A549 (cell line): Measurements from ENCODE around the gene GHR. TPM values are rescaled to one million over a fixed set of nuclear protein-coding genes. Genes with fewer than 3 reads are reported as not detected.

ENCODE experiments used
- ATAC-seq, 2 experiments: fragments of 200-7000 bp in 1 of 2; fragments of >200 bp in 1 of 2; cut with Nextera tagmentation in 1 of 2; cut with Tn5 transposase in 1 of 2; 3 replicates each; pipeline versions ENCODE4 v1.8.0 to v1.9.1; 2018 to 2020; ENCODE audit warnings: mild to moderate bottlenecking in 1 of 2, moderate library complexity in 1 of 2
- CTCF ChIA-PET: fragments of 300-600 bp; sonication (Branson Sonifier 250); formaldehyde crosslinking; extraction: SDS; loops from one replicate; lab custom pipeline; 2021; ENCODE audit warnings: antibody characterized with exemption, inconsistent platforms; lab: Yijun Ruan, JAX
- POLR2A ChIA-PET: fragments of 350-600 bp; formaldehyde crosslinking; extraction: SDS; loops from one replicate; lab custom pipeline; 2021; ENCODE audit warnings: antibody characterized with exemption, inconsistent platforms; lab: Yijun Ruan, JAX
- DNase-seq, 2 experiments: peaks; one replicate each; pipeline versions ENCODE4 v3.0.0 to v3.0.0-alpha.2; 2011 to 2016; ENCODE audit warnings: low read depth in 1 of 2, low spot score in 1 of 2
- FAIRE-seq: peaks from 2 replicates; lab custom pipeline; 2011; peaks lifted over from hg19 to GRCh38; lab: Jason Lieb, UNC
- H3K27ac ChIP-seq, 2 experiments: fragments of >200 bp; sonication (Bioruptor Twin); formaldehyde crosslinking; 3 replicates each; pipeline ENCODE4 v1.5.1; 2016 to 2017
- H3K4me1 ChIP-seq: fragments of >200 bp; sonication (Bioruptor Twin); formaldehyde crosslinking; 3 replicates; pipeline ENCODE4 v1.6.1; 2016
- H3K4me2 ChIP-seq: fragments of >200 bp; sonication (Bioruptor Twin); formaldehyde crosslinking; 3 replicates; pipeline ENCODE4 v1.6.1; 2016
- H3K4me3 ChIP-seq: fragments of >200 bp; sonication (Bioruptor Twin); formaldehyde crosslinking; 3 replicates; pipeline ENCODE4 v1.5.1; 2016
- H3K9me3 ChIP-seq: fragments of >200 bp; sonication (Bioruptor Twin); formaldehyde crosslinking; 3 replicates; pipeline ENCODE4 v1.6.1; 2016
- CBX8 ChIP-seq: fragments of 200-600 bp; sonication (generic); IDR thresholded peaks from 2 replicates; pipeline ENCODE4 v1.6.1; 2016
- EHMT2 ChIP-seq: fragments of 200-600 bp; sonication (generic); IDR thresholded peaks from 2 replicates; pipeline ENCODE4 v1.6.1; 2016; ENCODE audit warnings: antibody characterized with exemption, low read depth, mild to moderate bottlenecking, moderate library complexity
- ESRRA ChIP-seq: fragments of 150-350 bp; IDR thresholded peaks from 2 replicates; pipeline ENCODE4 v1.6.1; 2014; ENCODE audit warnings: mild to moderate bottlenecking, low read length, borderline replicate concordance
- FOSB ChIP-seq: fragments of 250-450 bp; sonication (Bioruptor Pico); IDR thresholded peaks from 2 replicates; pipeline ENCODE4 v1.5.0; 2020; ENCODE audit warnings: mild to moderate bottlenecking, moderate library complexity
- FOXS1 ChIP-seq: fragments of 250-450 bp; sonication (Bioruptor Pico); IDR thresholded peaks from 2 replicates; pipeline ENCODE4 v1.5.0; 2020; ENCODE audit warnings: mild to moderate bottlenecking, moderate library complexity
- HDAC2 ChIP-seq: fragments of 200-600 bp; sonication (generic); IDR thresholded peaks from 2 replicates; pipeline ENCODE4 v1.6.1; 2016
- HOXA7 ChIP-seq: fragments of 250-450 bp; sonication (Bioruptor Pico); IDR thresholded peaks from 2 replicates; pipeline ENCODE4 v1.5.0; 2020; ENCODE audit warnings: mild to moderate bottlenecking, moderate library complexity
- HOXB13 ChIP-seq: fragments of 250-450 bp; sonication (Bioruptor Pico); IDR thresholded peaks from 2 replicates; pipeline ENCODE4 v1.5.0; 2020; ENCODE audit warnings: low read depth, mild to moderate bottlenecking, moderate library complexity
- JUNB ChIP-seq: fragments of >200 bp; sonication (Bioruptor Twin); formaldehyde crosslinking; IDR thresholded peaks from 2 replicates; pipeline ENCODE4 v1.6.1; 2016
- KDM1A ChIP-seq: fragments of 200-600 bp; sonication (generic); IDR thresholded peaks from 2 replicates; pipeline ENCODE4 v1.6.1; 2016; ENCODE audit warnings: low read depth, mild to moderate bottlenecking
- KDM5A ChIP-seq: fragments of 200-600 bp; sonication (generic); IDR thresholded peaks from 2 replicates; pipeline ENCODE4 v1.6.1; 2016; ENCODE audit warnings: antibody characterized with exemption, mild to moderate bottlenecking
- PHF8 ChIP-seq: fragments of 200-600 bp; sonication (generic); IDR thresholded peaks from 2 replicates; pipeline ENCODE4 v1.6.1; 2016; ENCODE audit warnings: low read depth, mild to moderate bottlenecking, antibody characterized with exemption, moderate library complexity, borderline replicate concordance
- POLR2A ChIP-seq: IDR thresholded peaks from 2 replicates; pipeline ENCODE4 v1.6.1; 2012; ENCODE audit warnings: mild to moderate bottlenecking, low read length
- POLR2AphosphoS2 ChIP-seq: conservative IDR thresholded peaks from 2 replicates; pipeline ENCODE4 v1.6.1; 2012; ENCODE audit warnings: low read length, improper control_type of control experiment, inconsistent platforms
- RAD21 ChIP-seq, 2 experiments: fragments of >200 bp in 1 of 2; sonication (Bioruptor Twin) in 1 of 2; formaldehyde crosslinking in 1 of 2; IDR thresholded peaks in 1 of 2; conservative IDR thresholded peaks in 1 of 2; 2 replicates in 1 of 2; 3 replicates in 1 of 2; pipeline ENCODE4 v1.6.1; 2012 to 2018; ENCODE audit warnings: inconsistent platforms in 1 of 2
- RARB ChIP-seq: fragments of 250-450 bp; sonication (Bioruptor Pico); IDR thresholded peaks from 2 replicates; pipeline ENCODE4 v1.8.0; 2021; ENCODE audit warnings: mild to moderate bottlenecking, moderate library complexity
- RCOR1 ChIP-seq: fragments of 150-350 bp; IDR thresholded peaks from 2 replicates; pipeline ENCODE4 v1.6.1; 2014; ENCODE audit warnings: antibody characterized with exemption, low read length, low read depth
- SMC3 ChIP-seq: fragments of >200 bp; sonication (Bioruptor Twin); formaldehyde crosslinking; IDR thresholded peaks from 3 replicates; pipeline ENCODE4 v1.6.1; 2018; ENCODE audit warnings: inconsistent platforms
- SREBF2 ChIP-seq: fragments of 450-650 bp; IDR thresholded peaks from 2 replicates; pipeline ENCODE4 v1.6.1; 2014; ENCODE audit warnings: mild to moderate bottlenecking, moderate library complexity
- TFCP2L1 ChIP-seq: fragments of 250-450 bp; sonication (Bioruptor Pico); IDR thresholded peaks from 2 replicates; pipeline ENCODE4 v1.5.0; 2021; ENCODE audit warnings: mild to moderate bottlenecking
- ZNF302 ChIP-seq: fragments of 250-450 bp; sonication (Bioruptor Pico); IDR thresholded peaks from 2 replicates; pipeline ENCODE4 v1.9.0; 2021; ENCODE audit warnings: inconsistent platforms, mild to moderate bottlenecking, moderate library complexity
- ZSCAN20 ChIP-seq: fragments of 250-450 bp; sonication (Bioruptor Pico); IDR thresholded peaks from 2 replicates; pipeline ENCODE4 v1.8.0; 2022; ENCODE audit warnings: mild to moderate bottlenecking, moderate library complexity
- WGBS: methylation state at CpG from one replicate; pipeline ENCODE4 v1.1.6; 2017; ENCODE audit errors: missing lambda C conversion rate; 5-methylcytosine and 5-hydroxymethylcytosine counted together
- polyA plus RNA-seq, 4 experiments: library from polyadenylated mRNA; depleted of rRNA in 3 of 4; stranded (reverse); fragments of >200 nt; fragmentation: RNase III in 1 of 4; extraction: RNeasy Plus Mini Kit Qiagen cat#74134 plus additional on column Dnase treatment in 1 of 4; gene quantifications; 2 replicates in 3 of 4; 3 replicates in 1 of 4; pipeline ENCODE4 v1.2.3, GENCODE V29; 2011 to 2017
- TF ChIP-seq, protein P1 (sequence below): IDR thresholded peaks from 2 replicates; pipeline ENCODE4 v1.6.1; 2012
- TF ChIP-seq, protein P2 (sequence below): fragments of 200-600 bp; sonication (generic); IDR thresholded peaks from 2 replicates; pipeline ENCODE4 v1.6.1; 2016; ENCODE audit warnings: antibody characterized with exemption, mild to moderate bottlenecking, moderate library complexity
- TF ChIP-seq, protein P3 (sequence below): fragments of >200 bp; sonication (Bioruptor Twin); formaldehyde crosslinking; IDR thresholded peaks from 3 replicates; pipeline ENCODE4 v1.5.1; 2016

The GHR gene
- polyA plus RNA-seq, 2 of the 4 experiments (the other 2 are of a cell fraction) = 0.05 TPM; not detected in 1

GRCh38 chr5:42756606-42757601 lies 333.7 kb downstream of the GHR start, which contains the start of gene CCDC152:
Gene CCDC152, plus strand, starts transcription at chr5:42756818. Its CDS starts 2,304 bp downstream, at chr5:42759122.
- DNase-seq = no peak
- no peak within 1 kb of the TSS for H3K4me3 ChIP-seq
- H3K4me1 ChIP-seq = no peaks in the 10 kb centered on the region
- TF ChIP-seq HDAC2 = no peak
- TF ChIP-seq, protein P1, sequence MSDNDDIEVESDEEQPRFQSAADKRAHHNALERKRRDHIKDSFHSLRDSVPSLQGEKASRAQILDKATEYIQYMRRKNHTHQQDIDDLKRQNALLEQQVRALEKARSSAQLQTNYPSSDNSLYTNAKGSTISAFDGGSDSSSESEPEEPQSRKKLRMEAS = no peak
- TF ChIP-seq PHF8 = no peak
- no peak for TF ChIP-seq POLR2A
- TF ChIP-seq, protein P2, sequence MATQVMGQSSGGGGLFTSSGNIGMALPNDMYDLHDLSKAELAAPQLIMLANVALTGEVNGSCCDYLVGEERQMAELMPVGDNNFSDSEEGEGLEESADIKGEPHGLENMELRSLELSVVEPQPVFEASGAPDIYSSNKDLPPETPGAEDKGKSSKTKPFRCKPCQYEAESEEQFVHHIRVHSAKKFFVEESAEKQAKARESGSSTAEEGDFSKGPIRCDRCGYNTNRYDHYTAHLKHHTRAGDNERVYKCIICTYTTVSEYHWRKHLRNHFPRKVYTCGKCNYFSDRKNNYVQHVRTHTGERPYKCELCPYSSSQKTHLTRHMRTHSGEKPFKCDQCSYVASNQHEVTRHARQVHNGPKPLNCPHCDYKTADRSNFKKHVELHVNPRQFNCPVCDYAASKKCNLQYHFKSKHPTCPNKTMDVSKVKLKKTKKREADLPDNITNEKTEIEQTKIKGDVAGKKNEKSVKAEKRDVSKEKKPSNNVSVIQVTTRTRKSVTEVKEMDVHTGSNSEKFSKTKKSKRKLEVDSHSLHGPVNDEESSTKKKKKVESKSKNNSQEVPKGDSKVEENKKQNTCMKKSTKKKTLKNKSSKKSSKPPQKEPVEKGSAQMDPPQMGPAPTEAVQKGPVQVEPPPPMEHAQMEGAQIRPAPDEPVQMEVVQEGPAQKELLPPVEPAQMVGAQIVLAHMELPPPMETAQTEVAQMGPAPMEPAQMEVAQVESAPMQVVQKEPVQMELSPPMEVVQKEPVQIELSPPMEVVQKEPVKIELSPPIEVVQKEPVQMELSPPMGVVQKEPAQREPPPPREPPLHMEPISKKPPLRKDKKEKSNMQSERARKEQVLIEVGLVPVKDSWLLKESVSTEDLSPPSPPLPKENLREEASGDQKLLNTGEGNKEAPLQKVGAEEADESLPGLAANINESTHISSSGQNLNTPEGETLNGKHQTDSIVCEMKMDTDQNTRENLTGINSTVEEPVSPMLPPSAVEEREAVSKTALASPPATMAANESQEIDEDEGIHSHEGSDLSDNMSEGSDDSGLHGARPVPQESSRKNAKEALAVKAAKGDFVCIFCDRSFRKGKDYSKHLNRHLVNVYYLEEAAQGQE = no peak
- no peak for TF ChIP-seq EHMT2
- no peak for TF ChIP-seq KDM5A
- TF ChIP-seq RAD21 (conservative IDR thresholded peaks at IDR 0.05 in 1 of 2, IDR thresholded peaks at IDR 0.05 in 1 of 2) = no peak
- TF ChIP-seq ESRRA = no peak
- no peak for TF ChIP-seq RARB (CRISPR knock-in tag)
- TF ChIP-seq, protein P3, sequence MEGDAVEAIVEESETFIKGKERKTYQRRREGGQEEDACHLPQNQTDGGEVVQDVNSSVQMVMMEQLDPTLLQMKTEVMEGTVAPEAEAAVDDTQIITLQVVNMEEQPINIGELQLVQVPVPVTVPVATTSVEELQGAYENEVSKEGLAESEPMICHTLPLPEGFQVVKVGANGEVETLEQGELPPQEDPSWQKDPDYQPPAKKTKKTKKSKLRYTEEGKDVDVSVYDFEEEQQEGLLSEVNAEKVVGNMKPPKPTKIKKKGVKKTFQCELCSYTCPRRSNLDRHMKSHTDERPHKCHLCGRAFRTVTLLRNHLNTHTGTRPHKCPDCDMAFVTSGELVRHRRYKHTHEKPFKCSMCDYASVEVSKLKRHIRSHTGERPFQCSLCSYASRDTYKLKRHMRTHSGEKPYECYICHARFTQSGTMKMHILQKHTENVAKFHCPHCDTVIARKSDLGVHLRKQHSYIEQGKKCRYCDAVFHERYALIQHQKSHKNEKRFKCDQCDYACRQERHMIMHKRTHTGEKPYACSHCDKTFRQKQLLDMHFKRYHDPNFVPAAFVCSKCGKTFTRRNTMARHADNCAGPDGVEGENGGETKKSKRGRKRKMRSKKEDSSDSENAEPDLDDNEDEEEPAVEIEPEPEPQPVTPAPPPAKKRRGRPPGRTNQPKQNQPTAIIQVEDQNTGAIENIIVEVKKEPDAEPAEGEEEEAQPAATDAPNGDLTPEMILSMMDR = no peak
- TF ChIP-seq SREBF2 = no peak
- TF ChIP-seq KDM1A = no peak
- no peak for TF ChIP-seq HOXA7 (CRISPR knock-in tag)
- no peak for TF ChIP-seq FOSB
- no peak for TF ChIP-seq JUNB
- TF ChIP-seq CBX8 = no peak
- no peak within 1 kb of the TSS for H3K27ac ChIP-seq
- ATAC-seq = no peak
- WGBS = 59% methylated on average over 35 of the region's 35 CpGs
- ChIA-PET POLR2A (no interaction called here), CTCF (interaction anchor here (1.2 to 1.5 kb wide), 2 partner anchors 11 to 18 kb away, joined by 3 to 4 read pairs; no protein-coding TSS in a partner anchor)
- no peaks in the 10 kb centered on the region for H3K9me3 ChIP-seq
- H3K4me2 ChIP-seq = no peak within 1 kb of the TSS
- no peak for FAIRE-seq

DNA sequence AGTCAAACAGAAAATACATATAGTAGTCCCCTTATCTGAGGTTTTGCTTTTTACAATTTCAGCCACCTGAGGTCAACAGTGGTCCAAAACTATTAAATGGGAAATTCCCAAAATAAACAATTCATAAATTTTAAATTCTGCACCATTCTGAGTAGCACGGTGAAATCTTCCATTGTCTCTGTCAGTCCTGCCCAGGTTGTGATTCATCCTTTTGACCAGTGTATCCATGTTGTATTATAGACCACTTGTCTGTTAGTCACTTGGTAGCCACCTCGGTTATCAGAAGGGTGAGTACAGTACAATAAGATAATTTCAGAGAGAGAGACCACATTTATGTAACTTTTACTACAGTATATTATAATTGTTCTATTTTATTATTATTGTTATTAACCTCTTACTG lies 336.2 kb downstream of the GHR start:
- TF ChIP-seq FOXS1 (no peak), RCOR1 (no peak), HOXB13 (CRISPR knock-in tag) (no peak), RARB (CRISPR knock-in tag) (no peak), ZSCAN20 (CRISPR knock-in tag) (no peak), EHMT2 (no peak), TFCP2L1 (CRISPR knock-in tag) (no peak), ESRRA (no peak), SREBF2 (no peak), POLR2AphosphoS2 (no peak), HOXA7 (CRISPR knock-in tag) (no peak), SMC3 (no peak), ZNF302 (CRISPR knock-in tag) (no peak)
- TF ChIP-seq, protein P3 = no peak
- Histone ChIP-seq H3K4me1 (no peaks in the 10 kb centered on the region), H3K27ac (no peak overlapping the region), H3K4me2 (no peak overlapping the region), H3K9me3 (no peaks in the 10 kb centered on the region), H3K4me3 (no peak overlapping the region)
- DNase-seq = no peak
- no peak for FAIRE-seq
- 11% methylated on average over 2 of the region's 2 CpGs for WGBS
- CTCF ChIA-PET = no interaction called here
- POLR2A ChIA-PET = no interaction called here
- ATAC-seq = no peak
